HG03159 (cell line): ENCODE results near the gene MSS51.

Source experiments
- ATAC-seq: cut with Tn5 transposase; IDR thresholded peaks from one replicate; pipeline ENCODE4 v1.9.1; 2021; ENCODE audit warnings: mild to moderate bottlenecking, moderate library complexity; ENCODE audit not compliant: unreplicated experiment

The MSS51 gene

GRCh38 chr10:73433538-73433867, at the start of gene MSS51:
Gene MSS51, minus strand, starts transcription at chr10:73433561. Its CDS starts 5,277 bp downstream, at chr10:73428284.
- no peak for ATAC-seq

- ATAC-seq: no peak
These were observed 46.8 kb upstream of the MSS51 start for GRCh38 chr10:73480158-73480557.

GRCh38 chr10:73478636-73479035, 45.3 kb upstream of the MSS51 start:
- ATAC-seq: no peak

- ATAC-seq: no peak
These were observed 37.9 kb upstream of the MSS51 start for GRCh38 chr10:73471226-73471625.

- ATAC-seq: no peak
These were observed 36.2 kb upstream of the MSS51 start for GRCh38 chr10:73469579-73469978.

- ATAC-seq: no peak
These were observed 33.8 kb upstream of the MSS51 start for GRCh38 chr10:73467206-73467605.

GRCh38 chr10:73465978-73466726, 32.8 kb upstream of the MSS51 start:
- no peak for ATAC-seq

GRCh38 chr10:73460897-73461296, 27.5 kb upstream of the MSS51 start:
- ATAC-seq: no peak

- no peak for ATAC-seq
These were observed 26.4 kb upstream of the MSS51 start for GRCh38 chr10:73459683-73460314.

GRCh38 chr10:73456187-73456890, 23.0 kb upstream of the MSS51 start:
- no peak for ATAC-seq

- ATAC-seq: no peak
These were observed 15.8 kb upstream of the MSS51 start for GRCh38 chr10:73449113-73449512.

GRCh38 chr10:73448384-73448783, 15.0 kb upstream of the MSS51 start:
- ATAC-seq: no peak

- no peak for ATAC-seq
These were observed 13.6 kb upstream of the MSS51 start for GRCh38 chr10:73446926-73447325.

- no peak for ATAC-seq
These were observed 11.1 kb upstream of the MSS51 start for GRCh38 chr10:73444457-73444856.

- ATAC-seq: no peak
These were observed 6.4 kb upstream of the MSS51 start for GRCh38 chr10:73439605-73440312.

GRCh38 chr10:73439055-73439454, 5.7 kb upstream of the MSS51 start:
- no peak for ATAC-seq

GRCh38 chr10:73432646-73433537, 469 bp downstream of the MSS51 start:
- no peak for ATAC-seq

GRCh38 chr10:73426318-73426717, 7.0 kb downstream of the MSS51 start:
- no peak for ATAC-seq

GRCh38 chr10:73424478-73424877, 8.9 kb downstream of the MSS51 start:
- no peak for ATAC-seq

- ATAC-seq: no peak
These were observed 10.1 kb downstream of the MSS51 start for GRCh38 chr10:73423309-73423708.
